RWPE1 (cell line): ENCODE results near the gene CREB5.

Experiments used
- CTCF ChIA-PET: fragments of 350-600 bp; sonication (Branson Sonifier 250); formaldehyde crosslinking; extraction: SDS; loops from one replicate; lab custom pipeline; 2021; lab: Yijun Ruan, JAX
- POLR2A ChIA-PET: fragments of 400-600 bp; formaldehyde crosslinking; extraction: SDS; loops from one replicate; lab custom pipeline; 2020; ENCODE audit warnings: antibody characterized with exemption; ENCODE audit not compliant: low non-redundant PET; lab: Yijun Ruan, JAX
- DNase-seq: peaks from one replicate; pipeline ENCODE4 v3.0.0; 2012; ENCODE audit warnings: low spot score
- H3K27ac ChIP-seq: fragments of 450-650 bp; 2 replicates; pipeline ENCODE4 v1.5.1; 2017
- CTCF ChIP-seq: fragments of 450-650 bp; conservative IDR thresholded peaks from 2 replicates; pipeline ENCODE4 v1.5.1; 2017; ENCODE audit warnings: low read depth, mild to moderate bottlenecking

Gene CREB5

DNA sequence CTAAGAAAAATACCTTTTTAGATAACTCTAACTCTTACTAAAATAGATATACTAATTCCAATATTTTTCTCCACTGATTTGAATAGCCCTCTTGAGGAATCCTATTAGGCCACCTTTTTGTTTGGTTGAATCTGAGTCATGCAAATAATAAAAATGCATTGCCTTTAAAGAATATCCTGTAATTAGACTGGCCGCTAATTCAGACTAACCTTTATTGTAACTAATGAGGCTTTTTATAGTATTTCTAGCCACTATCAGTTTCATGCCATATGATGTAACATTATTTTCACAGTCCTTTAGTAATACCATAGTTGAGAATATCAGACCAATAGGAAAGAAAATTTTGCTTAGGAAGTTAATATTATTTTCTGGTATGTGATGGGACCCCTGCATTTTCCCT lies 90.1 kb downstream of the CREB5 start:
- DNase-seq, result no peak
- TF ChIP-seq CTCF, result no peak
- H3K27ac ChIP-seq, result no peak overlapping the region
- ChIA-PET CTCF (no interaction called here), POLR2A (no interaction called here)

- ChIA-PET POLR2A (no interaction called here), CTCF (interaction anchor here (0.6 kb wide), 1 partner anchor 205 kb away, joined by 3 read pairs; no protein-coding TSS in a partner anchor)
- no peak for DNase-seq
- H3K27ac ChIP-seq, result no peak overlapping the region
- TF ChIP-seq CTCF, result no peak
Observed at GRCh38 chr7:28503396-28503795, 91.1 kb downstream of the CREB5 start.

- TF ChIP-seq CTCF, result no peak
- no peak overlapping the region for H3K27ac ChIP-seq
- CTCF ChIA-PET, result interaction anchor here (0.6 kb wide), 1 partner anchor 143 kb away, joined by 3 read pairs; no protein-coding TSS in a partner anchor
- DNase-seq, result no peak
- POLR2A ChIA-PET, result no interaction called here
Observed at GRCh38 chr7:28505014-28505413, 92.7 kb downstream of the CREB5 start.

GRCh38 chr7:28505867-28506266 lies 93.5 kb downstream of the CREB5 start:
- CTCF ChIA-PET, result interaction anchor here (0.6 kb wide), 1 partner anchor 116 kb away, joined by 4 read pairs; no protein-coding TSS in a partner anchor
- POLR2A ChIA-PET, result interaction anchor here (0.6 kb wide), 1 partner anchor 83 kb away, joined by 3 read pairs; no protein-coding TSS in a partner anchor

GRCh38 chr7:28507525-28508282 lies 95.4 kb downstream of the CREB5 start:
- DNase-seq, result no peak
- H3K27ac ChIP-seq, result no peak overlapping the region
- no peak for TF ChIP-seq CTCF
- CTCF ChIA-PET, result no interaction called here
- POLR2A ChIA-PET, result no interaction called here

More at GRCh38 chr7:28505867-28506266, 93.5 kb downstream of the CREB5 start:
- no peak overlapping the region for H3K27ac ChIP-seq
- TF ChIP-seq CTCF, result no peak
- no peak for DNase-seq

- POLR2A ChIA-PET, result no interaction called here
- TF ChIP-seq CTCF, result no peak
- DNase-seq, result no peak
- H3K27ac ChIP-seq, result no peak overlapping the region
- CTCF ChIA-PET, result no interaction called here
Observed at GRCh38 chr7:28509251-28510025, 97.1 kb downstream of the CREB5 start.
